ENCODE measurements around the gene SMYD2.

The SMYD2 gene

DNA sequence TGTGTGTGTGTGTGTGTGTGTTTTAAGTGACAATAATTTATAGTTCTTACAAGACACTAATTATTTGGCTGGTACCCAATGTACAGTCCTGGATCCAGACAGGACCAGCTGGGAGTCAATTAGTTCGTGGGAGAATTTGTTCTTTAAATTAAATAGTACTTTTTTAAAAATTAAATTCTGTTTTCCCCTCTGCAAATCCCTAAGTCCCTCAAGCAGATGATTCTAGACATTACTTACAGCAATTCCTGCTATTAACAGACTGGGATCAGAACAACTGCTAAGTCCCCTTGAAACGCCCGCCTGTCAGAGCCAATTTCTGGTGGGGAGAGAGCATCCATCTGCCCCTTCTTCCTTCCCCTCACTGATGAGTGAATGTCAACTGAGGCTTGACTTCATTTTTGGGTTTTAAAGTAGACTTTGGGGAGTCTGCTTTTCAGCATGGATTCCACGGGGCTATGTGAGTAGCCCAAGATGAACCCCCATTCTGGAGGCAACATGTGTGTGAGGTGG is 83.9 kb downstream of the SMYD2 start:
- DNase-seq (ENCODE audit: low read depth), result no peak
- no peak overlapping the region for H3K4me3 ChIP-seq (ENCODE audit: low read length)
- no peak for TF ChIP-seq CTCF (IDR thresholded peaks at IDR 0.05; ENCODE audit: insufficient read depth, low read depth, low read length, missing control alignments)

- no peak overlapping the region for H3K4me3 ChIP-seq (ENCODE audit: low read length)
- TF ChIP-seq CTCF (IDR thresholded peaks at IDR 0.05; ENCODE audit: insufficient read depth, low read depth, low read length, missing control alignments), result no peak
- DNase-seq (ENCODE audit: low read depth), result no peak
These were observed 86.9 kb downstream of the SMYD2 start for GRCh38 chr1:214367841-214368240.

DNA sequence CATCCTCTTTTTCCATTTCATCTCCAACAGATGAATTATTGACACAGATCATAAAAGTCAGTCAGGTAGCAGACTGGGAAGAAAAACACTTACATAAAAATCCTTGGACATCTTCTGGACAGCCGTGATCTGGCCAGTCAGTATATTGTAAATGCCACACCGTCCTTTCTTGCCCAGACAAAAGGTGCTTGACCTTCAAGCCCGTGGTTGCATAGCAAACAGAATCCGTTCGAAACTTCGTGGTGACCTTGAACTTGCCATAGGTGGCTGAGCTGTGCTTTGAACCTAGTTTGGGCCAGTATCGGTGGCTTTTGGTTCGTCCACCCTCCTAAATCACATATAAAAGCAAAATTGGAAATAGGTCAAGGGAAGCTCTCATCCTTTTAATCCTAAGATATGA is 88.4 kb downstream of the SMYD2 start:
- no peak overlapping the region for H3K4me3 ChIP-seq (ENCODE audit: low read length)
- TF ChIP-seq CTCF (IDR thresholded peaks at IDR 0.05; ENCODE audit: insufficient read depth, low read depth, low read length, missing control alignments), result no peak
- no peak for DNase-seq (ENCODE audit: low read depth)

DNA sequence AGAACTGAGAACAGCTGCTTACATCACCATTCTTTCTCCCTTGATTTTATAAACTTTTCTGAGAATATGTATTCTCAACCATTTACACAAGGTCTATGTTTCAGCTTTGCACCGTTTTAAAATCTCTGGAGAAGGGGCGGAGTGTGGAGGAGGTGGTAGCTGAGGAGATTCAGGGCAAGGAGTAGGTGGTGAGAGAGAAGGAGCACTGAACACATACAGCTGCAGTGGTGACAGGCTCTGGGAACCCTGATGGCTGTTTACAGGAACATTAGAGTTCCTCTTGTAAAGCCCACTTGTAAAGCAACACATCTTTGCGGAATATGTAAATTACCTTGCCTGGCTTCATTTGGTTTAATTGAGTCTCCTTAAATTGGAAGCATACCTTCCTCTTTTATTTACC is 89.7 kb downstream of the SMYD2 start:
- H3K4me3 ChIP-seq (ENCODE audit: low read length), result no peak overlapping the region
- no peak for TF ChIP-seq CTCF (IDR thresholded peaks at IDR 0.05; ENCODE audit: insufficient read depth, low read depth, low read length, missing control alignments)

DNA sequence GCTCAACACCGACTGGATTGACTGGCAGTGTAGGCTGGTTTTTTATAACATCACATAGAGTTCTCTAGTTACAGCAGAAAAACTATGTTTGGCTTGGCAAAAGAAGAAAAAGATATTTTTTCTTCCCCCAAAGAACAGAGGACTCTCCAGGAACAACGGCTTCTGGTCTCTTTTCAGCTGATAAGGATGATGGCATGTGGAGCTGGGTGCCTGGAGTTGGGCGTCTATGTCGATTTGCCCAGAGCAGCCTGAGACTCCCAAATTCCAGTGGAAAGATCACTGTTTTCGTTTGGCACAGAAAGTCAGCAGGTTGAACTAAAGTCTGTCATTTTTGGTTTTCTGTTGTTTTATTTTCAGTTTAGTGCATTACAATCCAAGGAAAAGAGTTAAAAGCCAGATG is 91.1 kb downstream of the SMYD2 start:
- no peak for DNase-seq (ENCODE audit: low read depth)
- H3K4me3 ChIP-seq (ENCODE audit: low read length), result no peak overlapping the region
- no peak for TF ChIP-seq CTCF (IDR thresholded peaks at IDR 0.05; ENCODE audit: insufficient read depth, low read depth, low read length, missing control alignments)

More for the DNA sequence above, 89.7 kb downstream of the SMYD2 start:
- DNase-seq (ENCODE audit: low read depth), result no peak

GRCh38 chr1:214377485-214377884 is 96.5 kb downstream of the SMYD2 start:
- TF ChIP-seq CTCF (IDR thresholded peaks at IDR 0.05; ENCODE audit: insufficient read depth, low read depth, low read length, missing control alignments), result no peak
- DNase-seq (ENCODE audit: low read depth), result no peak
- H3K4me3 ChIP-seq (ENCODE audit: low read length), result no peak overlapping the region

DNA sequence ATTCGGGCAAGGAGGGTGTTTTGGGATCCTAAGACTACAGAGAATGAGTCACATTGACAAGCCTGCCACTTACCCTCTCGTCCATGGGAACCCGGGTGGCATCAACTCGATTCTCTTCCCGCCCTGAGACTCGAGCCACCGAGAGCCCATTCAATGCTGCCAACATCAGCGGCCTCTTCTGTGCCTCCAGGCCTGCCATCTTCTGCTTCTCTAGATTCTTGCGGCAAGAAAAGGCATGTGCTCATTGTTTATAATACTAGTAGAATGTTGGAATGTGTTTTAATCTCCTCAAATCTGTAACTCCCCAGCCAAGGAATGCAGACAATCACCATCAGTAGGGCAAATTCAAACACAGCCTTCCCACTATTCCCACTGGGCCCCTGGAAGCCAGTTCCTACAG is 96.9 kb downstream of the SMYD2 start:
- H3K4me3 ChIP-seq (ENCODE audit: low read length), result no peak overlapping the region
- TF ChIP-seq CTCF (IDR thresholded peaks at IDR 0.05; ENCODE audit: insufficient read depth, low read depth, low read length, missing control alignments), result no peak
- no peak for DNase-seq (ENCODE audit: low read depth)
